Fibroblast of lung (primary cell): ENCODE data around the gene IDE. TPM values are rescaled to one million over a fixed set of nuclear protein-coding genes. Genes with fewer than 3 reads are reported as not detected.

ENCODE experiments used
- DNase-seq, 2 donors: peaks; one replicate each; pipeline versions ENCODE4 v3.0.0 to v3.0.0-alpha.2; 2010; ENCODE audit warnings: low read depth in 2 of 2
- H2AFZ ChIP-seq: 2 replicates; pipeline ENCODE4 v1.5.1; 2012; ENCODE audit warnings: low read length, control low read depth, inconsistent platforms
- H3K27ac ChIP-seq: 2 replicates; pipeline ENCODE4 v1.5.1; 2011; ENCODE audit warnings: low read length, control low read depth; ENCODE audit not compliant: insufficient read depth
- H3K27me3 ChIP-seq: 2 replicates; pipeline ENCODE4 v1.5.1; 2011; ENCODE audit warnings: mild to moderate bottlenecking, low read length; ENCODE audit not compliant: control insufficient read depth, insufficient read depth
- H3K36me3 ChIP-seq: 2 replicates; pipeline ENCODE4 v1.5.1; 2011; ENCODE audit warnings: low read length; ENCODE audit not compliant: control insufficient read depth, insufficient read depth
- H3K4me1 ChIP-seq: 2 replicates; pipeline ENCODE4 v1.5.1; 2011; ENCODE audit warnings: low read length; ENCODE audit not compliant: control insufficient read depth, insufficient read depth; ENCODE audit errors: extremely low read depth
- H3K4me2 ChIP-seq: 2 replicates; pipeline ENCODE4 v1.5.1; 2011; ENCODE audit warnings: low read length, control low read depth; ENCODE audit not compliant: insufficient read depth; ENCODE audit errors: extremely low read depth
- H3K4me3 ChIP-seq, 4 experiments: fragments of 200-600 bp in 1 of 4; sonication (generic) in 1 of 4; replicated peaks in 1 of 4; 2 replicates each; pipeline ENCODE4 v1.5.1; 2011 to 2016; ENCODE audit warnings: low read length in 4 of 4, low read depth in 3 of 4, mild to moderate bottlenecking in 3 of 4, control low read depth in 2 of 4, inconsistent platforms in 1 of 4, mixed read lengths in 1 of 4; ENCODE audit not compliant: insufficient read depth in 1 of 4; ENCODE audit errors: control extremely low read depth in 1 of 4
- H3K79me2 ChIP-seq: 2 replicates; pipeline ENCODE4 v1.5.1; 2012; ENCODE audit warnings: mild to moderate bottlenecking, low read length, inconsistent platforms; ENCODE audit not compliant: control insufficient read depth, insufficient read depth
- H3K9ac ChIP-seq: 2 replicates; pipeline ENCODE4 v1.5.1; 2011; ENCODE audit warnings: mild to moderate bottlenecking, low read length, control low read depth; ENCODE audit not compliant: insufficient read depth
- H3K9me3 ChIP-seq: 2 replicates; pipeline ENCODE4 v1.5.1; 2012; ENCODE audit warnings: low read depth, low read length; ENCODE audit not compliant: control insufficient read depth, insufficient read depth
- H4K20me1 ChIP-seq: 2 replicates; pipeline ENCODE4 v1.5.1; 2011; ENCODE audit warnings: low read length; ENCODE audit not compliant: control insufficient read depth, insufficient read depth; ENCODE audit errors: extremely low read depth
- EZH2 ChIP-seq: IDR thresholded peaks from 2 replicates; pipeline ENCODE4 v1.5.1; 2012; ENCODE audit warnings: low read length, control low read depth, mild to moderate bottlenecking; ENCODE audit errors: missing control alignments
- polyA plus RNA-seq, 2 donors: library from polyadenylated mRNA; depleted of rRNA in 1 of 2; stranded (reverse) in 1 of 2; unstranded in 1 of 2; fragments of >200 nt; gene quantifications; 2 replicates each; pipeline ENCODE4 v1.2.1, GENCODE V29; 2011 to 2012; ENCODE audit warnings: missing spikeins in 1 of 2
- total RNA-seq: library from RNA; depleted of rRNA; stranded (reverse); fragments of >200 nt; gene quantifications from 2 replicates; pipeline ENCODE4 v1.2.1, GENCODE V29; 2014
- TF ChIP-seq, protein P1 (sequence below), 2 donors: IDR thresholded peaks in 1 of 2; conservative IDR thresholded peaks in 1 of 2; 1 replicate in 1 of 2; 2 replicates in 1 of 2; pipeline ENCODE4 v1.5.1; 2011 to 2012; ENCODE audit warnings: low read length in 2 of 2, control low read depth in 1 of 2, inconsistent platforms in 1 of 2, low read depth in 1 of 2, mild to moderate bottlenecking in 1 of 2

IDE gene
- total and polyA plus RNA-seq, 2 donors (not counting 1 experiment from before 2014, with no cell fraction given), result 21.3 to 24.5 TPM

DNA sequence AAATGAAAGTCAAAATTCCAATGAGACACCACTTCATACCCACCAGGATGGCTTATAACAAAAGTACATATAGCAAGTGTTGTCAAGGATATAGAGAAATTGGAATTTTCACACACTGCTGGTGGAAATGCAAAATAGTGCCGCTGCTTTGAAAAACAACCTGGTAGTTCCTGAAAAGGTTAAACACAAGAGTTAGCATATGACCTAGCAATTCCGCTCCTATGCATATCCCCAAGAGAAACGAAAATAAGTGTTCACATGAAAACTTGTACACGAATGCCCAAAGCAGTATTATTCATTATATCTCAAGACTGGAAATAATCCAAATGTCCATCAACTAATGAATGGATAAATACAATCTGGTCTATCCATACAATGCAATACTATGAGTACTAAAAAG lies 14.8 kb downstream of the IDE start:
- Histone ChIP-seq H3K36me3 (peaks cover 2% of the 10 kb centered on the region), H3K27ac (no peak overlapping the region)
- no peak for TF ChIP-seq EZH2
- TF ChIP-seq, protein P1, sequence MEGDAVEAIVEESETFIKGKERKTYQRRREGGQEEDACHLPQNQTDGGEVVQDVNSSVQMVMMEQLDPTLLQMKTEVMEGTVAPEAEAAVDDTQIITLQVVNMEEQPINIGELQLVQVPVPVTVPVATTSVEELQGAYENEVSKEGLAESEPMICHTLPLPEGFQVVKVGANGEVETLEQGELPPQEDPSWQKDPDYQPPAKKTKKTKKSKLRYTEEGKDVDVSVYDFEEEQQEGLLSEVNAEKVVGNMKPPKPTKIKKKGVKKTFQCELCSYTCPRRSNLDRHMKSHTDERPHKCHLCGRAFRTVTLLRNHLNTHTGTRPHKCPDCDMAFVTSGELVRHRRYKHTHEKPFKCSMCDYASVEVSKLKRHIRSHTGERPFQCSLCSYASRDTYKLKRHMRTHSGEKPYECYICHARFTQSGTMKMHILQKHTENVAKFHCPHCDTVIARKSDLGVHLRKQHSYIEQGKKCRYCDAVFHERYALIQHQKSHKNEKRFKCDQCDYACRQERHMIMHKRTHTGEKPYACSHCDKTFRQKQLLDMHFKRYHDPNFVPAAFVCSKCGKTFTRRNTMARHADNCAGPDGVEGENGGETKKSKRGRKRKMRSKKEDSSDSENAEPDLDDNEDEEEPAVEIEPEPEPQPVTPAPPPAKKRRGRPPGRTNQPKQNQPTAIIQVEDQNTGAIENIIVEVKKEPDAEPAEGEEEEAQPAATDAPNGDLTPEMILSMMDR (conservative IDR thresholded peaks at IDR 0.05 in 1 of 2, IDR thresholded peaks at IDR 0.05 in 1 of 2; ENCODE audit: low read depth in 1 of 2, low read length in 2 of 2), result no peak

DNA sequence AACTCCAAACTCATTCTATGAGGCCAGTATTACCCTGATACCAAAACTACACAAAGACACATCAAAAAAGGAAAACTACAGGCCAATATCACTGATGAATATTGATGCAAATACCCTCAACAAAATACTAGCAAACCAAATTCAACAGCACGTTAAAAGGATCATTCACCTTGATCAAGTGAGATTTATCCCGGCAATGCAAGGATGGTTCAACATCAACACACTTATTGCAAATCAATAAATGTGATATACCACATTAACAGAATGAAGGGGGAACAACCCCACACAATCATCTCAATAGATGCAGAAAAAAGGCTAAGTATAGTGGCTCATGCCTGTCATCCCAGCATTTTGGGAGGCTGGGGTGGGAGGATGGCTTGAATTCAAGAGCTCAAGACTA lies 19.9 kb downstream of the IDE start:
- Histone ChIP-seq H3K36me3 (peaks cover 2% of the 10 kb centered on the region), H3K79me2 (no peaks in the 10 kb centered on the region), H3K9ac (no peak overlapping the region), H3K4me2 (no peak overlapping the region), H3K27me3 (no peaks in the 10 kb centered on the region), H3K4me1 (no peaks in the 10 kb centered on the region), H3K27ac (no peak overlapping the region), H4K20me1 (no peaks in the 10 kb centered on the region), H2AFZ (no peak overlapping the region), H3K9me3 (no peaks in the 10 kb centered on the region), H3K4me3 (no peak overlapping the region)
- no peak for DNase-seq
- TF ChIP-seq, protein P1 (conservative IDR thresholded peaks at IDR 0.05 in 1 of 2, IDR thresholded peaks at IDR 0.05 in 1 of 2; ENCODE audit: low read depth in 1 of 2, low read length in 2 of 2), result no peak
- TF ChIP-seq EZH2, result no peak

More for the DNA sequence above, 14.8 kb downstream of the IDE start:
- Histone ChIP-seq H4K20me1 (no peaks in the 10 kb centered on the region), H3K4me3 (no peak overlapping the region), H3K4me1 (no peaks in the 10 kb centered on the region), H3K79me2 (no peaks in the 10 kb centered on the region), H2AFZ (no peak overlapping the region), H3K27me3 (no peaks in the 10 kb centered on the region), H3K9ac (no peak overlapping the region), H3K9me3 (no peaks in the 10 kb centered on the region), H3K4me2 (no peak overlapping the region)
- DNase-seq, result no peak

DNA sequence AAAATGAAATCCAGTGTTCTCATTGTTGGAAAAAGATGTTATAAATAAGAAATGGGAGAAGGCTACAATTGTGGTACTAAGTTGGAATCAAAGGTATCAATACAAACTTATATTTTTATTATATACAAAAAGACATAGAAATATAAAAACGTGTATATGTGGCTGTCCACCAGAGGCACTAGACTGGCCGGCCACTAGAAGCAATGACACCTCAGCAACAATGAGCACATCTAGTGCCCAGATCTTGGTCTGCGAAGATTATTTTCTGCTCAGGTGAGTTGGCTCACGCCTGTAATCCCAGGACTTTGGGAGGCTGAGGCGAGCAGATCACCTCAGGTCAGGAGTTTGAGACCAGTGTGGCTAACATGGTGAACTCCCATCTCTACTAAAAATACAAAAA lies 21.6 kb downstream of the IDE start:
- no peaks in the 10 kb centered on the region for H3K9me3 ChIP-seq
- TF ChIP-seq, protein P1 (conservative IDR thresholded peaks at IDR 0.05 in 1 of 2, IDR thresholded peaks at IDR 0.05 in 1 of 2; ENCODE audit: low read depth in 1 of 2, low read length in 2 of 2), result peak in 1 of 2 donors; percentile 29
- TF ChIP-seq EZH2, result no peak
- peaks cover 2% of the 10 kb centered on the region for H3K36me3 ChIP-seq
- no peaks in the 10 kb centered on the region for H4K20me1 ChIP-seq
- H3K79me2 ChIP-seq, result no peaks in the 10 kb centered on the region
- H3K4me3 ChIP-seq, result no peak overlapping the region
- no peak overlapping the region for H2AFZ ChIP-seq
- H3K27ac ChIP-seq, result no peak overlapping the region
- no peak overlapping the region for H3K4me2 ChIP-seq
- DNase-seq, result no peak
- H3K4me1 ChIP-seq, result no peaks in the 10 kb centered on the region
- H3K27me3 ChIP-seq, result no peaks in the 10 kb centered on the region
- H3K9ac ChIP-seq, result no peak overlapping the region
